ENCODE measurements around the gene JMJD6.
A peak's percentile ranks its signal among the peaks of the same experiment; 100 is the strongest.

- TF ChIP-seq CTCF (IDR thresholded peaks at IDR 0.05) (peak in 2 of 6 experiments; percentile 9 to 15), POLR2A (IDR thresholded peaks at IDR 0.05) (peak; percentile 99 to 100)
These were observed 10.8 kb upstream of the JMJD6 start, which contains the start of gene SRSF2 for GRCh38 chr17:76737082-76737675.

All from Peyer's patch (tissue), 4 donors.